Right cardiac atrium (tissue), 5 donors: Measurements from ENCODE around the gene GPC5. TPM values are rescaled to one million over a fixed set of nuclear protein-coding genes. Genes with fewer than 3 reads are reported as not detected.
A peak's percentile ranks its signal among the peaks of the same experiment; 100 is the strongest.

Experiments
- ATAC-seq, 2 donors: fragments of 200-7000 bp; cut with Tn5 transposase; one replicate each; pipeline versions ENCODE4 v1.8.0 to v1.9.1; 2020; ENCODE audit warnings: moderate library complexity in 2 of 2, mild to moderate bottlenecking in 1 of 2
- DNase-seq, 3 donors: peaks; one replicate each; pipeline ENCODE4 v3.0.0-alpha.2; 2020
- H3K27ac ChIP-seq: one replicate; pipeline ENCODE4 v1.5.1; 2013; ENCODE audit warnings: mild to moderate bottlenecking, low read length, control low read depth, moderate library complexity
- H3K27me3 ChIP-seq: one replicate; pipeline ENCODE4 v1.6.1; 2013; ENCODE audit not compliant: control insufficient read depth, insufficient read depth
- H3K4me1 ChIP-seq: one replicate; pipeline ENCODE4 v1.6.1; 2013; ENCODE audit warnings: low read length; ENCODE audit not compliant: control insufficient read depth, insufficient read depth
- H3K4me3 ChIP-seq: one replicate; pipeline ENCODE4 v1.5.1; 2013; ENCODE audit warnings: low read length, control low read depth
- H3K9me3 ChIP-seq: one replicate; pipeline ENCODE4 v1.6.1; 2013; ENCODE audit warnings: low read length; ENCODE audit not compliant: control insufficient read depth
- WGBS: extraction: QIAGEN DNeasy Blood & Tissue Kit; methylation state at CpG from one replicate; pipeline ENCODE4 v1.1.7; 2013; 5-methylcytosine and 5-hydroxymethylcytosine counted together
- intact Hi-C, 4 donors: fragments of 100-400 bp; cut with DNase I; formaldehyde crosslinking; loops; one replicate each; pipeline versions ENCODE4 v1.11.0 to v1.14.0; 2022 to 2023
- polyA plus RNA-seq: library from polyadenylated mRNA; stranded (reverse); fragments of 200-250 nt; gene quantifications from one replicate; pipeline ENCODE4 v1.2.3, GENCODE V29; 2013
- total RNA-seq, 4 donors: library from RNA; stranded (reverse); fragmentation: NEBNext Ultra II Directional; extraction: Animal tissue kit (Norgen Biotek cat#: 25700); gene quantifications; one replicate each; pipeline ENCODE4 v1.2.1, GENCODE V29; 2021
- donor health status: healthy with polysubstance abuse.
- donor health status: DM: no; HTN: yes; CAD: no.
- donor health status: DM: no; HTN: no; CAD: no.
- donor health status: DM: no; HTN: yes; CAD: no; lungs with severe emphysema.
- donor health status: DM: yes; HTN: yes; CAD: no.

Gene GPC5
- total and polyA plus RNA-seq, 5 donors = 0.99 to 4.3 (median 2.6) TPM

- Histone ChIP-seq H3K9me3 (no peaks in the 10 kb centered on the region), H3K4me1 (no peaks in the 10 kb centered on the region)
- intact Hi-C loops = no loop called here
Measured at GRCh38 chr13:91595677-91596076, 197.3 kb downstream of the GPC5 start.

GRCh38 chr13:91596842-91597241 is 198.4 kb downstream of the GPC5 start:
- DNase-seq = no peak
- H3K4me3 ChIP-seq = no peak overlapping the region
- no peaks in the 10 kb centered on the region for H3K4me1 ChIP-seq
- H3K9me3 ChIP-seq = no peaks in the 10 kb centered on the region
- intact Hi-C loops = no loop called here
- WGBS = 82% methylated on average over 2 of the region's 2 CpGs
- no peak for ATAC-seq
- no peaks in the 10 kb centered on the region for H3K27me3 ChIP-seq
- no peak overlapping the region for H3K27ac ChIP-seq

More at GRCh38 chr13:91595677-91596076, 197.3 kb downstream of the GPC5 start:
- ATAC-seq = no peak
- no peak for DNase-seq
- WGBS = 71% methylated on average over 2 of the region's 2 CpGs
- no peaks in the 10 kb centered on the region for H3K27me3 ChIP-seq
- H3K27ac ChIP-seq = no peak overlapping the region
- no peak overlapping the region for H3K4me3 ChIP-seq

- H3K9me3 ChIP-seq = no peaks in the 10 kb centered on the region
- ATAC-seq (no peak), DNase-seq (no peak)
- H3K27ac ChIP-seq = no peak overlapping the region
- H3K4me3 ChIP-seq = no peak overlapping the region
- no peaks in the 10 kb centered on the region for H3K4me1 ChIP-seq
- no peaks in the 10 kb centered on the region for H3K27me3 ChIP-seq
- intact Hi-C loops = no loop called here
Measured at GRCh38 chr13:91598655-91599054, 200.2 kb downstream of the GPC5 start.

- DNase-seq (no peak), ATAC-seq (no peak)
- no peaks in the 10 kb centered on the region for H3K9me3 ChIP-seq
- 77% methylated on average over 9 of the region's 9 CpGs for WGBS
- intact Hi-C loops = no loop called here
- H3K4me3 ChIP-seq = no peak overlapping the region
- H3K4me1 ChIP-seq = no peaks in the 10 kb centered on the region
- no peak overlapping the region for H3K27ac ChIP-seq
- H3K27me3 ChIP-seq = no peaks in the 10 kb centered on the region
Measured at GRCh38 chr13:91601273-91601672, 202.9 kb downstream of the GPC5 start.

GRCh38 chr13:91601807-91602206 is 203.4 kb downstream of the GPC5 start:
- no peaks in the 10 kb centered on the region for H3K27me3 ChIP-seq
- H3K27ac ChIP-seq = no peak overlapping the region
- ATAC-seq (no peak), DNase-seq (no peak)
- H3K4me3 ChIP-seq = no peak overlapping the region
- intact Hi-C loops = no loop called here
- H3K4me1 ChIP-seq = no peaks in the 10 kb centered on the region
- H3K9me3 ChIP-seq = no peaks in the 10 kb centered on the region
- WGBS = 89% methylated on average over 3 of the region's 3 CpGs

GRCh38 chr13:91609353-91609752 is 210.9 kb downstream of the GPC5 start:
- no peaks in the 10 kb centered on the region for H3K4me1 ChIP-seq
- DNase-seq (peak in 2 of 3 donors; percentile 7 to 20), ATAC-seq (peak; percentile 40 to 78)
- no peaks in the 10 kb centered on the region for H3K27me3 ChIP-seq
- intact Hi-C loops = no loop called here
- WGBS = 27% methylated on average over 3 of the region's 3 CpGs
- H3K27ac ChIP-seq = no peak overlapping the region
- H3K9me3 ChIP-seq = no peaks in the 10 kb centered on the region
- H3K4me3 ChIP-seq = no peak overlapping the region

GRCh38 chr13:91618315-91618714 is 219.9 kb downstream of the GPC5 start:
- Histone ChIP-seq H3K27ac (no peak overlapping the region), H3K27me3 (no peaks in the 10 kb centered on the region), H3K9me3 (no peaks in the 10 kb centered on the region), H3K4me1 (no peaks in the 10 kb centered on the region), H3K4me3 (no peak overlapping the region)
- ATAC-seq (no peak), DNase-seq (no peak)
- WGBS = 75% methylated on average over 3 of the region's 3 CpGs
- intact Hi-C loops = no loop called here

GRCh38 chr13:91620670-91621141 is 222.3 kb downstream of the GPC5 start:
- Histone ChIP-seq H3K27ac (no peak overlapping the region), H3K4me1 (no peaks in the 10 kb centered on the region), H3K27me3 (no peaks in the 10 kb centered on the region), H3K9me3 (no peaks in the 10 kb centered on the region), H3K4me3 (no peak overlapping the region)
- intact Hi-C loops = no loop called here
- no peak for DNase-seq
- ATAC-seq = no peak
- 61% methylated on average over 2 of the region's 2 CpGs for WGBS

- ATAC-seq (no peak), DNase-seq (no peak)
- Histone ChIP-seq H3K9me3 (no peaks in the 10 kb centered on the region), H3K27me3 (no peaks in the 10 kb centered on the region), H3K27ac (no peak overlapping the region), H3K4me3 (no peak overlapping the region), H3K4me1 (no peaks in the 10 kb centered on the region)
- intact Hi-C loops = no loop called here
- 82% methylated on average over 3 of the region's 3 CpGs for WGBS
Measured at GRCh38 chr13:91621161-91621560, 222.7 kb downstream of the GPC5 start.

GRCh38 chr13:91621963-91622362 is 223.5 kb downstream of the GPC5 start:
- Histone ChIP-seq H3K27ac (no peak overlapping the region), H3K4me1 (no peaks in the 10 kb centered on the region), H3K27me3 (no peaks in the 10 kb centered on the region), H3K4me3 (no peak overlapping the region), H3K9me3 (no peaks in the 10 kb centered on the region)
- 95% methylated on average over 1 of the region's 1 CpG for WGBS
- intact Hi-C loops = no loop called here
- ATAC-seq = no peak
- DNase-seq = no peak

GRCh38 chr13:91622778-91623550 is 224.5 kb downstream of the GPC5 start:
- intact Hi-C loops = no loop called here
- 69% methylated on average over 3 of the region's 3 CpGs for WGBS
- Histone ChIP-seq H3K27me3 (no peaks in the 10 kb centered on the region), H3K4me1 (no peaks in the 10 kb centered on the region), H3K9me3 (no peaks in the 10 kb centered on the region), H3K27ac (no peak overlapping the region), H3K4me3 (no peak overlapping the region)
- ATAC-seq (no peak), DNase-seq (no peak)
